Hepatocyte (in vitro differentiated cells): ENCODE results near the gene PHYHIPL. TPM values are rescaled to one million over a fixed set of nuclear protein-coding genes. Genes with fewer than 3 reads are reported as not detected.

ENCODE experiments used
- DNase-seq: peaks from one replicate; pipeline ENCODE4 v3.0.0-alpha.2; 2016; ENCODE audit warnings: low spot score
- H2AFZ ChIP-seq: fragments of 200-600 bp; sonication (generic); 2 replicates; pipeline ENCODE4 v1.6.0; 2016; ENCODE audit warnings: antibody characterized with exemption, mild to moderate bottlenecking
- H3K27ac ChIP-seq: fragments of 200-600 bp; sonication (generic); 2 replicates; pipeline ENCODE4 v1.5.1; 2016; ENCODE audit warnings: mild to moderate bottlenecking
- H3K27me3 ChIP-seq: fragments of 200-600 bp; sonication (generic); 2 replicates; pipeline ENCODE4 v1.6.1; 2016
- H3K36me3 ChIP-seq: fragments of 200-600 bp; sonication (generic); replicated peaks from 2 replicates; pipeline ENCODE4 v1.5.1; 2016; ENCODE audit warnings: low read depth; ENCODE audit not compliant: insufficient read depth
- H3K4me1 ChIP-seq: fragments of 200-600 bp; sonication (generic); 2 replicates; pipeline ENCODE4 v1.5.1; 2016; ENCODE audit warnings: mild to moderate bottlenecking, moderate library complexity; ENCODE audit not compliant: insufficient read depth
- H3K4me2 ChIP-seq: fragments of 200-600 bp; sonication (generic); 2 replicates; pipeline ENCODE4 v1.6.0; 2016
- H3K4me3 ChIP-seq: fragments of 200-600 bp; sonication (generic); 2 replicates; pipeline ENCODE4 v1.5.1; 2016; ENCODE audit warnings: mild to moderate bottlenecking
- H3K79me2 ChIP-seq: fragments of 200-600 bp; sonication (generic); 2 replicates; pipeline ENCODE4 v1.6.0; 2017; ENCODE audit warnings: mild to moderate bottlenecking
- H3K9me2 ChIP-seq: fragments of 200-600 bp; sonication (generic); replicated peaks from 2 replicates; pipeline ENCODE4 v1.6.0; 2017; ENCODE audit warnings: mild to moderate bottlenecking; ENCODE audit not compliant: insufficient read depth
- H3K9me3 ChIP-seq: fragments of 200-600 bp; sonication (generic); 2 replicates; pipeline ENCODE4 v1.5.1; 2016; ENCODE audit warnings: low read depth, mild to moderate bottlenecking
- H4K20me1 ChIP-seq: fragments of 200-600 bp; sonication (generic); 2 replicates; pipeline ENCODE4 v1.6.0; 2016; ENCODE audit warnings: mild to moderate bottlenecking; ENCODE audit not compliant: insufficient read depth, poor library complexity, severe bottlenecking
- EZH2 ChIP-seq: fragments of 200-600 bp; sonication (generic); IDR thresholded peaks from 2 replicates; pipeline ENCODE4 v1.6.1; 2016; ENCODE audit warnings: antibody characterized with exemption, mild to moderate bottlenecking, borderline replicate concordance
- EZH2phosphoT487 ChIP-seq: fragments of 200-600 bp; sonication (generic); IDR thresholded peaks from one replicate; pipeline ENCODE4 v1.6.1; 2018; ENCODE audit warnings: antibody characterized with exemption, mild to moderate bottlenecking, low read depth, moderate library complexity; ENCODE audit not compliant: unreplicated experiment, severe bottlenecking
- WGBS: methylation state at CpG from one replicate; pipeline ENCODE4 v1.1.6; 2016; ENCODE audit warnings: low lambda C conversion rate; ENCODE audit errors: missing lambda C conversion rate; 5-methylcytosine and 5-hydroxymethylcytosine counted together
- polyA plus RNA-seq: library from polyadenylated mRNA; unstranded; fragments of >200 nt; fragmentation: Nextera tagmentation; extraction: Ambion mirVana; gene quantifications from 2 replicates; pipeline ENCODE4 v1.2.1, GENCODE V29; 2016
- total RNA-seq: library from RNA; depleted of rRNA; stranded (reverse); fragments of >200 nt; gene quantifications from 2 replicates; pipeline ENCODE4 v1.2.3, GENCODE V29; 2014
- TF ChIP-seq, protein P1 (sequence below): fragments of 200-600 bp; sonication (generic); IDR thresholded peaks from 2 replicates; pipeline ENCODE4 v1.5.1; 2016; ENCODE audit warnings: antibody characterized with exemption, mild to moderate bottlenecking; ENCODE audit not compliant: poor library complexity

The PHYHIPL gene
- total and polyA plus RNA-seq, 2 experiments from 2014 or later, result 5.9 to 6.8 TPM

DNA sequence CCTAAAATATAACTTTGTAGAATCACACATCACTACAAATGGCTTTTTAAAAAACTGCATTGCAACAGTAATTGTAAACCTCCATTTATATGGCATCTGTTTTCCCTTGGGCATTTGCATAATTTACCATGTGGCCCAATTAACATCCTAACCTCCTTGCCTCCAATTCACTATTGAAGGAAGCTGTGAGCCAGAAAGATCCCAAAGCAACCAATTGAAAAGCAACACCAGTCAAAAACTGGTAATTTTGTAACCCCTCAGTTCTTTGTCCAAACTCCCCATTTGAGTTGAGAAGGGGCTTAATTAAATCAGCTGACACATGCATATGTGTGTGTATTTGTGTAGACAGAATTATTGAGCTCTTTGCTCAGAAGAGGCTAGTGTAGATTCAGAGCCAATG lies 95.6 kb downstream of the PHYHIPL start:
- Histone ChIP-seq H3K9me3 (no peaks in the 10 kb centered on the region), H2AFZ (no peak overlapping the region), H3K4me1 (no peaks in the 10 kb centered on the region), H3K27ac (no peak overlapping the region), H3K79me2 (no peaks in the 10 kb centered on the region), H3K4me2 (no peak overlapping the region), H3K36me3 (no peaks in the 10 kb centered on the region), H4K20me1 (no peaks in the 10 kb centered on the region), H3K27me3 (no peaks in the 10 kb centered on the region), H3K9me2 (no peaks in the 10 kb centered on the region), H3K4me3 (no peak overlapping the region)
- TF ChIP-seq EZH2phosphoT487 (no peak), EZH2 (no peak)
- TF ChIP-seq, protein P1, sequence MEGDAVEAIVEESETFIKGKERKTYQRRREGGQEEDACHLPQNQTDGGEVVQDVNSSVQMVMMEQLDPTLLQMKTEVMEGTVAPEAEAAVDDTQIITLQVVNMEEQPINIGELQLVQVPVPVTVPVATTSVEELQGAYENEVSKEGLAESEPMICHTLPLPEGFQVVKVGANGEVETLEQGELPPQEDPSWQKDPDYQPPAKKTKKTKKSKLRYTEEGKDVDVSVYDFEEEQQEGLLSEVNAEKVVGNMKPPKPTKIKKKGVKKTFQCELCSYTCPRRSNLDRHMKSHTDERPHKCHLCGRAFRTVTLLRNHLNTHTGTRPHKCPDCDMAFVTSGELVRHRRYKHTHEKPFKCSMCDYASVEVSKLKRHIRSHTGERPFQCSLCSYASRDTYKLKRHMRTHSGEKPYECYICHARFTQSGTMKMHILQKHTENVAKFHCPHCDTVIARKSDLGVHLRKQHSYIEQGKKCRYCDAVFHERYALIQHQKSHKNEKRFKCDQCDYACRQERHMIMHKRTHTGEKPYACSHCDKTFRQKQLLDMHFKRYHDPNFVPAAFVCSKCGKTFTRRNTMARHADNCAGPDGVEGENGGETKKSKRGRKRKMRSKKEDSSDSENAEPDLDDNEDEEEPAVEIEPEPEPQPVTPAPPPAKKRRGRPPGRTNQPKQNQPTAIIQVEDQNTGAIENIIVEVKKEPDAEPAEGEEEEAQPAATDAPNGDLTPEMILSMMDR, result no peak
- no peak for DNase-seq

DNA sequence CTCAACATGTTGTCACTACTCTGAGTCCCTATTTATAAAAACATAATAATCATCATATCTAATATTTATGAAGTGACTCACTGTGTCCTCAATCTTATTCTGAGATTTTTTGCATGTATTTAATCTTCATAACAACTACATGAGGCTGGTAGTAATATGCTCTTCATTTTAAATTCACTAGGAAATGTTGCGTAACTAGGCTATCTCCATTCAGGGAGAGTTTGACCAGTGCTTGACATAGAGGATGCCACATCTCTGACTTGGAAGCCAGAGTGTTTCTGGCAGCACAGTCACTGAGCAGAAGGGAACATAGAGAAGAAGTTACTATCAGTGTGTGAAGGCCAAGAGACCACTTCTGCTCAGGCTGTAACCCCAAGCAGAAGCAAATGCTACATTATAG lies 97.0 kb downstream of the PHYHIPL start:
- Histone ChIP-seq H3K27ac (no peak overlapping the region), H3K9me3 (no peaks in the 10 kb centered on the region), H2AFZ (no peak overlapping the region), H3K4me2 (no peak overlapping the region), H3K4me1 (no peaks in the 10 kb centered on the region), H3K36me3 (no peaks in the 10 kb centered on the region), H4K20me1 (no peaks in the 10 kb centered on the region), H3K79me2 (no peaks in the 10 kb centered on the region), H3K4me3 (no peak overlapping the region), H3K27me3 (no peaks in the 10 kb centered on the region), H3K9me2 (no peaks in the 10 kb centered on the region)
- TF ChIP-seq, protein P1, result no peak
- 100% methylated on average over 1 of the region's 1 CpG for WGBS
- no peak for DNase-seq

DNA sequence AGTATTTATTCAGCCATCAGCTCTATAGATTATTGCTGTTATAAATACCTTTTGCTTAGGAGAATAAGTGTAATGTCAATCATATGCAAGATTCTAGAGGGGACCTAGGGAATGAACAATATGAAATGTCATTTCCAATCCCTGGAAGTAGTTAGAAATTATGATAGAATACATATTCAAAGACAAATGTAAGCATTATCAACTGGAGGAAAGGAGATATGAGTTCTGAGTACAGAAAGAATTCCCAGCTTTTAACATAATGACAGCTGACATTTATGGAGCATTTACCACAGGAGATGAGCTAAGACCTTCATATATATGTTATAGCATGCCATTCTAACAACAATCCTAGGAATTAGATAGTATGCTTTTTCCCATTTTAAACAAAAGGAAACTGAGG lies 99.7 kb downstream of the PHYHIPL start:
- H3K9me2 ChIP-seq, result no peaks in the 10 kb centered on the region
- no peak overlapping the region for H3K4me3 ChIP-seq
- TF ChIP-seq EZH2 (no peak), EZH2phosphoT487 (no peak)
- TF ChIP-seq, protein P1, result no peak
- H3K27ac ChIP-seq, result no peak overlapping the region
- H2AFZ ChIP-seq, result no peak overlapping the region
- no peaks in the 10 kb centered on the region for H3K79me2 ChIP-seq
- no peaks in the 10 kb centered on the region for H3K27me3 ChIP-seq
- H3K4me1 ChIP-seq, result no peaks in the 10 kb centered on the region
- H3K36me3 ChIP-seq, result no peaks in the 10 kb centered on the region
- H4K20me1 ChIP-seq, result no peaks in the 10 kb centered on the region
- H3K9me3 ChIP-seq, result no peaks in the 10 kb centered on the region
- DNase-seq, result no peak
- H3K4me2 ChIP-seq, result no peak overlapping the region

DNA sequence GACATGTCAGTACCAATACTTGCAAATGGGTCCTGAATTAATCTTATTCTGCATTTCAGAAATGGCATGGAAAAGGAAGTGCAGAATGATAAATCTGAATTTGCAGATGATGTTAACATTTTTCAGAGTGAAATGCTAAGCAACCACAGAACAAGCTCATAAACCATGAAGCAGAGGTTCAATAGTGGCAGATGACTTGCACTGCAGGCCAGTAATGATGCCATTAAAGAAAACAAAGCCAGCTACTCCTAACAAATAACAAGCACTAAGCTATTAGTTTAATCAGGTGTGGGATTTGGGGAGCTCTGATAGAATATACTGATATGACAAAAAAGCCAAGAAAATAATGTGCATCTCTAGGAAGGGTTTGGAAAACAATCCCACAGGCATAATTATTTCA lies 100.5 kb downstream of the PHYHIPL start:
- no peak for DNase-seq
- Histone ChIP-seq H3K4me3 (no peak overlapping the region), H3K9me3 (no peaks in the 10 kb centered on the region), H3K9me2 (no peaks in the 10 kb centered on the region), H3K27me3 (no peaks in the 10 kb centered on the region), H3K36me3 (no peaks in the 10 kb centered on the region), H4K20me1 (no peaks in the 10 kb centered on the region), H2AFZ (no peak overlapping the region), H3K27ac (no peak overlapping the region), H3K4me1 (no peaks in the 10 kb centered on the region), H3K79me2 (no peaks in the 10 kb centered on the region), H3K4me2 (no peak overlapping the region)
- TF ChIP-seq, protein P1, result no peak
- no peak for TF ChIP-seq EZH2phosphoT487
- TF ChIP-seq EZH2, result no peak
